Fibroblast of gingiva (primary cell): ENCODE data around the gene LOXL3.
"Not testable (repeated sequence)": the region's sequence is repeated elsewhere in the genome, so short reads cannot be mapped to it uniquely, and the experiment has no call there.

Experiments used
- DNase-seq: peaks from one replicate; pipeline ENCODE4 v3.0.0-alpha.2; 2011; ENCODE audit warnings: low read depth

The LOXL3 gene

GRCh38 chr2:74489906-74490305, 63.8 kb downstream of the LOXL3 start:
- DNase-seq: no peak

- no peak for DNase-seq
Measured at GRCh38 chr2:74488643-74489481, 64.9 kb downstream of the LOXL3 start.

DNA sequence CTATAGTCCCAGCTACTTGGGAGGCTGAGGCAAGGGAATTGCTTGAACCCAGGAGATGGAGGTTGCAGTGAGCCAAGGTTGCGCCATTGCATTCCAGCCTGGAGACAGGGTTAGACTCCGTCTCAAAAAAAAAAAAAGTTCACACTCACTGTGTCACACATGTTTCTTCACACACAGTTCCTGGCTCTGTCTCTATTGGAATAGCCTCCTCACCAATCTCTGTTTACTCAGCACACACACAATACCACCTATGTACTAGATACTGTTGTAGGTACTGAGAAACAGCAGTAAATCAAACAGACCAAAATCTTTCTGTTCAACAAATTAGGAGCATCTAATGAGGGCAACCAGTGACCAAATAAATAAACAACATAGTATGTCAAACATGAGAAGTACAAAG, 67.6 kb downstream of the LOXL3 start:
- no peak for DNase-seq

GRCh38 chr2:74483675-74484164, 70.0 kb downstream of the LOXL3 start:
- DNase-seq: not testable (repeated sequence)

- peak; percentile 93 for DNase-seq
Measured at GRCh38 chr2:74482801-74483674, 70.7 kb downstream of the LOXL3 start, which contains the start of the genes CCDC142 and TTC31. TSS of gene CCDC142 (minus strand) at chr2:74482998. CDS start at chr2:74482837, 161 bp downstream. TSS of gene TTC31 (plus strand) at chr2:74483081. CDS start at chr2:74483096, 15 bp downstream.
